ENCODE results near the gene OCIAD1.
A peak's percentile ranks its signal among the peaks of the same experiment; 100 is the strongest.
"Not testable (repeated sequence)": the region's sequence is repeated elsewhere in the genome, so short reads cannot be mapped to it uniquely, and the experiment has no call there.

The OCIAD1 gene

GRCh38 chr4:48827622-48828021, 3.3 kb upstream of the OCIAD1 start:
- TF ChIP-seq CTCF (IDR thresholded peaks at IDR 0.05; ENCODE audit: extremely low read depth, missing control alignments): no peak
- DNase-seq (ENCODE audit: low spot score): no peak

GRCh38 chr4:48831532-48832030, 693 bp downstream of the OCIAD1 start:
- TF ChIP-seq CTCF (IDR thresholded peaks at IDR 0.05; ENCODE audit: extremely low read depth, missing control alignments): no peak
- peak; percentile 10 for DNase-seq (ENCODE audit: low spot score)

- no peak for TF ChIP-seq CTCF (IDR thresholded peaks at IDR 0.05; ENCODE audit: extremely low read depth, missing control alignments)
- DNase-seq (ENCODE audit: low spot score): no peak
These were observed 1.7 kb downstream of the OCIAD1 start for GRCh38 chr4:48832571-48832970.

GRCh38 chr4:48836658-48837057, 5.8 kb downstream of the OCIAD1 start:
- TF ChIP-seq CTCF (IDR thresholded peaks at IDR 0.05; ENCODE audit: extremely low read depth, missing control alignments): no peak
- DNase-seq (ENCODE audit: low spot score): no peak

GRCh38 chr4:48841045-48841827, 10.3 kb downstream of the OCIAD1 start:
- no peak for TF ChIP-seq CTCF (IDR thresholded peaks at IDR 0.05; ENCODE audit: extremely low read depth, missing control alignments)
- no peak for DNase-seq (ENCODE audit: low spot score)

- no peak for TF ChIP-seq CTCF (IDR thresholded peaks at IDR 0.05; ENCODE audit: extremely low read depth, missing control alignments)
- DNase-seq (ENCODE audit: low spot score): no peak
These were observed 14.0 kb downstream of the OCIAD1 start for GRCh38 chr4:48844843-48845242.

GRCh38 chr4:48848799-48849198, 17.9 kb downstream of the OCIAD1 start:
- DNase-seq (ENCODE audit: low spot score): not testable (repeated sequence)

- DNase-seq (ENCODE audit: low spot score): no peak
- TF ChIP-seq CTCF (IDR thresholded peaks at IDR 0.05; ENCODE audit: extremely low read depth, missing control alignments): no peak
These were observed 20.8 kb downstream of the OCIAD1 start for GRCh38 chr4:48851651-48852050.

All from GM20000 (cell line).